HepG2 (cell line): ENCODE measurements around the gene OSER1. TPM values are rescaled to one million over a fixed set of nuclear protein-coding genes. Genes with fewer than 3 reads are reported as not detected.

Source experiments
- ATAC-seq: fragments of 200-7000 bp; cut with Tn5 transposase; 3 replicates; pipeline ENCODE4 v1.9.1; 2020; ENCODE audit warnings: mild to moderate bottlenecking, moderate library complexity
- BruUV-seq: library from RNA; stranded (reverse); fragments of 400-500 nt; replicated peaks from 2 replicates; lab custom pipeline; 2021; lab: Mats Ljungman, UMichigan
- CTCF ChIA-PET: fragments of 300-600 bp; formaldehyde crosslinking; extraction: SDS; loops from one replicate; lab custom pipeline; 2021; ENCODE audit warnings: low total read pairs, inconsistent platforms, low intra/inter-chr PET ratio; lab: Yijun Ruan, JAX
- POLR2A ChIA-PET: fragments of 350-600 bp; sonication (Branson Sonifier 250); formaldehyde crosslinking; loops from one replicate; lab custom pipeline; 2020; ENCODE audit warnings: antibody characterized with exemption, inconsistent platforms; lab: Yijun Ruan, JAX
- DNase-seq: peaks from one replicate; pipeline ENCODE4 v3.0.0-alpha.2; 2015; ENCODE audit warnings: low spot score
- FAIRE-seq: peaks from 3 replicates; lab custom pipeline; 2011; peaks lifted over from hg19 to GRCh38; lab: Jason Lieb, UNC
- H2AFZ ChIP-seq: one replicate; pipeline ENCODE4 v1.6.1; 2011; ENCODE audit warnings: low read length, inconsistent platforms
- H3K27ac ChIP-seq: fragments of 300-600 bp; 3 replicates; pipeline ENCODE4 v1.8.0; 2011; ENCODE audit warnings: mixed run types, mild to moderate bottlenecking, mixed read lengths, low read length, inconsistent platforms; ENCODE audit not compliant: insufficient read depth; ENCODE audit errors: extremely low read length
- H3K27me3 ChIP-seq, 2 experiments: fragments of 200-600 bp in 1 of 2; 2 replicates in 1 of 2; 3 replicates in 1 of 2; pipeline versions ENCODE4 v1.6.0 to v1.8.0; 2011; ENCODE audit warnings: low read length in 2 of 2, mild to moderate bottlenecking in 2 of 2, moderate library complexity in 2 of 2, inconsistent platforms in 1 of 2; ENCODE audit not compliant: insufficient read depth in 2 of 2, control insufficient read depth in 1 of 2
- H3K36me3 ChIP-seq, 2 experiments: fragments of 200-600 bp in 1 of 2; replicated peaks in 1 of 2; 2 replicates in 1 of 2; 3 replicates in 1 of 2; pipeline versions ENCODE4 v1.5.1 to v1.8.0; 2011; ENCODE audit warnings: low read length in 2 of 2, inconsistent platforms in 1 of 2; ENCODE audit not compliant: insufficient read depth in 2 of 2, control insufficient read depth in 1 of 2
- H3K4me1 ChIP-seq: 2 replicates; pipeline ENCODE4 v1.5.1; 2012; ENCODE audit warnings: low read length, inconsistent platforms; ENCODE audit not compliant: insufficient read depth
- H3K4me2 ChIP-seq: 2 replicates; pipeline ENCODE4 v1.6.0; 2011; ENCODE audit warnings: low read depth, low read length, inconsistent platforms
- H3K4me3 ChIP-seq, 3 experiments: fragments of 200-600 bp in 1 of 3; sonication (generic), shearing (Covaris generic) in 1 of 3; replicated peaks in 1 of 3; 2 replicates each; pipeline ENCODE4 v1.5.1; 2011 to 2016; ENCODE audit warnings: low read length in 3 of 3, inconsistent platforms in 2 of 3, low read depth in 2 of 3, mild to moderate bottlenecking in 2 of 3, control low read depth in 1 of 3, mixed read lengths in 1 of 3; ENCODE audit not compliant: insufficient read depth in 1 of 3
- H3K79me2 ChIP-seq: one replicate; pipeline ENCODE4 v1.6.1; 2011; ENCODE audit warnings: low read length, inconsistent platforms; ENCODE audit not compliant: insufficient read depth
- H3K9ac ChIP-seq: 2 replicates; pipeline ENCODE4 v1.6.0; 2011; ENCODE audit warnings: mild to moderate bottlenecking, low read depth, low read length, inconsistent platforms; ENCODE audit not compliant: insufficient read depth
- H3K9me3 ChIP-seq: 2 replicates; pipeline ENCODE4 v1.5.1; 2012; ENCODE audit warnings: mild to moderate bottlenecking, low read length
- H4K20me1 ChIP-seq: 2 replicates; pipeline ENCODE4 v1.6.0; 2011; ENCODE audit warnings: inconsistent platforms, mild to moderate bottlenecking, low read length, moderate library complexity; ENCODE audit not compliant: insufficient read depth
- ADNP ChIP-seq: sonication (generic); formaldehyde crosslinking; IDR thresholded peaks from 2 replicates; pipeline ENCODE4 v1.4.0; 2020; ENCODE audit warnings: missing genetic modification reagents
- CTCF ChIP-seq: sonication (generic); formaldehyde crosslinking; IDR thresholded peaks from 2 replicates; pipeline ENCODE4 v1.5.0; 2020; ENCODE audit warnings: mild to moderate bottlenecking, missing genetic modification reagents, moderate library complexity
- EHMT2 ChIP-seq: fragments of 200-600 bp; sonication (generic); IDR thresholded peaks from 2 replicates; pipeline ENCODE4 v1.7.0; 2017; ENCODE audit warnings: antibody characterized with exemption, low read depth, low read length, borderline replicate concordance
- EP300 ChIP-seq, 3 experiments: sonication (generic) in 1 of 3; formaldehyde crosslinking in 1 of 3; IDR thresholded peaks; 2 replicates each; pipeline versions ENCODE4 v1.5.1 to v1.6.1; 2011 to 2020; ENCODE audit warnings: low read depth in 2 of 3, low read length in 2 of 3, borderline replicate concordance in 1 of 3, improper control_type of control experiment in 1 of 3, mild to moderate bottlenecking in 1 of 3, missing genetic modification reagents in 1 of 3, moderate library complexity in 1 of 3
- FOSL1 ChIP-seq: sonication (generic); formaldehyde crosslinking; IDR thresholded peaks from 2 replicates; pipeline ENCODE4 v1.9.0; 2021; ENCODE audit warnings: missing genetic modification reagents, borderline replicate concordance
- FOXA3 ChIP-seq: IDR thresholded peaks from 2 replicates; pipeline ENCODE4 v1.6.1; 2016; ENCODE audit warnings: missing genetic modification reagents, missing compliant biosample characterization
- HNF4A ChIP-seq: sonication (generic); formaldehyde crosslinking; IDR thresholded peaks from 2 replicates; pipeline ENCODE4 v1.4.0; 2020; ENCODE audit warnings: missing genetic modification reagents
- NR2F6 ChIP-seq, 2 experiments: IDR thresholded peaks; 2 replicates each; pipeline ENCODE4 v1.6.1; 2016; ENCODE audit warnings: antibody characterized with exemption in 1 of 2, mild to moderate bottlenecking in 1 of 2
- PAWR ChIP-seq: sonication (generic); formaldehyde crosslinking; IDR thresholded peaks from 2 replicates; pipeline ENCODE4 v1.4.0; 2020; ENCODE audit warnings: missing genetic modification reagents, mild to moderate bottlenecking, borderline replicate concordance
- POLR2A ChIP-seq, 2 experiments: IDR thresholded peaks; 2 replicates each; pipeline ENCODE4 v1.6.1; 2011; ENCODE audit warnings: low read depth in 2 of 2, low read length in 2 of 2, mild to moderate bottlenecking in 1 of 2, moderate library complexity in 1 of 2; ENCODE audit not compliant: insufficient read depth in 1 of 2
- RAD21 ChIP-seq: fragments of 450-650 bp; formaldehyde crosslinking; IDR thresholded peaks from 2 replicates; pipeline ENCODE4 v1.5.0; 2020; ENCODE audit warnings: mild to moderate bottlenecking
- RXRA ChIP-seq: sonication (generic); formaldehyde crosslinking; IDR thresholded peaks from 2 replicates; pipeline ENCODE4 v1.5.1; 2020; ENCODE audit warnings: missing genetic modification reagents
- RXRB ChIP-seq: IDR thresholded peaks from 2 replicates; pipeline ENCODE4 v1.6.1; 2016; ENCODE audit warnings: borderline replicate concordance, missing genetic modification reagents, missing compliant biosample characterization
- SP1 ChIP-seq, 2 experiments: fragments of 450-650 bp in 1 of 2; sonication (generic) in 1 of 2; formaldehyde crosslinking in 1 of 2; IDR thresholded peaks; 2 replicates each; pipeline versions ENCODE4 v1.4.0 to v1.6.1; 2016 to 2020; ENCODE audit warnings: missing genetic modification reagents in 1 of 2
- STAG1 ChIP-seq: sonication (generic); formaldehyde crosslinking; IDR thresholded peaks from 2 replicates; pipeline ENCODE4 v1.4.0; 2020; ENCODE audit warnings: missing genetic modification reagents
- THRA ChIP-seq: sonication (generic); formaldehyde crosslinking; IDR thresholded peaks from 2 replicates; pipeline ENCODE4 v1.4.0; 2020; ENCODE audit warnings: missing genetic modification reagents, borderline replicate concordance
- ZFY ChIP-seq: sonication (generic); formaldehyde crosslinking; IDR thresholded peaks from 2 replicates; pipeline ENCODE4 v1.4.0; 2020; ENCODE audit warnings: missing genetic modification reagents
- ZNF124 ChIP-seq: sonication (generic); formaldehyde crosslinking; IDR thresholded peaks from 2 replicates; pipeline ENCODE4 v1.4.0; 2020; ENCODE audit warnings: missing genetic modification reagents
- ZNF263 ChIP-seq: sonication (generic); formaldehyde crosslinking; IDR thresholded peaks from 2 replicates; pipeline ENCODE4 v1.4.0; 2020; ENCODE audit warnings: missing genetic modification reagents
- WGBS: methylation state at CpG from one replicate; pipeline ENCODE4 v1.1.6; 2017; ENCODE audit warnings: low lambda C conversion rate; 5-methylcytosine and 5-hydroxymethylcytosine counted together
- in situ Hi-C: cut with HindIII; loops from 2 replicates; pipeline ENCODE4 v1.10.0; 2017; ENCODE audit warnings: low pct_unique_long_range_greater_than_20kb; ENCODE audit not compliant: extremely low pct_ligation_motif_present
- intact Hi-C: fragments of 100-400 bp; cut with micrococcal nuclease; formaldehyde crosslinking; loops from one replicate; pipeline ENCODE4 v1.10.0; 2022; ENCODE audit not compliant: unreplicated experiment
- polyA plus RNA-seq, 8 experiments: library from polyadenylated mRNA; depleted of rRNA in 3 of 8; stranded (reverse) in 7 of 8; unstranded in 1 of 8; fragments of >200 nt; fragmentation: Illumina TruSeq in 4 of 8; extraction: Trizol in 4 of 8; gene quantifications; 2 replicates each; pipeline versions ENCODE4 v1.2.1 to v1.2.3, GENCODE V29; 2011 to 2016; ENCODE audit warnings: low read depth in 4 of 8, missing spikeins in 1 of 8, mixed read lengths in 1 of 8; ENCODE audit not compliant: insufficient read depth in 1 of 8
- total RNA-seq, 5 experiments: library from RNA; depleted of rRNA; stranded (reverse); fragments of >200 nt; fragmentation: Illumina TruSeq; extraction: Trizol; gene quantifications; 2 replicates each; pipeline ENCODE4 v1.2.3, GENCODE V29; 2016; ENCODE audit warnings: low read depth in 1 of 5
- TF ChIP-seq, protein P1 (sequence below): sonication (generic); formaldehyde crosslinking; IDR thresholded peaks from 2 replicates; pipeline ENCODE4 v1.9.0; 2022; ENCODE audit warnings: missing genetic modification reagents, mild to moderate bottlenecking, borderline replicate concordance

Gene OSER1
- total and polyA plus RNA-seq, 2 of the 13 experiments (the other 11 are each of a cell fraction or from before 2014, with no cell fraction given): 71.2 to 71.5 TPM

GRCh38 chr20:44253528-44253927, 43.0 kb upstream of the OSER1 start:
- H3K9me3 ChIP-seq: no peaks in the 10 kb centered on the region
- no peak overlapping the region for H3K9ac ChIP-seq
- H3K27ac ChIP-seq: no peak overlapping the region
- ChIA-PET POLR2A (interaction anchor here (1.1 to 1.4 kb wide), 4 partner anchors 28 to 181 kb away, joined by 3 to 6 read pairs (median 5); partner anchors contain the start of gene FITM2), CTCF (interaction anchor here (0.8 to 2.1 kb wide), 5 partner anchors 36 to 218 kb away, joined by 3 to 20 read pairs (median 5); partner anchors contain the start of gene FITM2)
- H3K4me3 ChIP-seq: no peak overlapping the region
- no peaks in the 10 kb centered on the region for H4K20me1 ChIP-seq
- intact Hi-C loops (loop anchor here (1.0 kb wide), 2 partner anchors 58 to 133 kb away; partner anchors contain the start of gene FITM2), in situ Hi-C loops (loop anchor here (5.0 kb wide), 1 partner anchor 59 kb away; the partner anchor contains the start of gene FITM2)
- no peaks in the 10 kb centered on the region; a peak in 1 of 5 replicates for H3K27me3 ChIP-seq
- 13% methylated on average over 3 of the region's 3 CpGs for WGBS
- no peaks in the 10 kb centered on the region for H3K79me2 ChIP-seq
- H2AFZ ChIP-seq: no peak overlapping the region
- ATAC-seq (peak; percentile 83), FAIRE-seq (peak; percentile 80), DNase-seq (peak; percentile 69)
- peaks cover 15% of the 10 kb centered on the region for H3K4me1 ChIP-seq
- H3K36me3 ChIP-seq: no peaks in the 10 kb centered on the region
- BruUV-seq: no TSS peak
- 0 out of 2 replicates have a peak overlapping the region, but pooled peaks have one; percentile 1 for H3K4me2 ChIP-seq
- TF ChIP-seq EP300 (IDR thresholded peaks at IDR 0.05; ENCODE audit: low read depth in 2 of 2, low read length in 2 of 2) (peak in 1 of 2 experiments; percentile 15; a peak in 1 of 4 replicates), EP300 (CRISPR knock-in tag; IDR thresholded peaks at IDR 0.05; ENCODE audit: borderline replicate concordance) (no peak), EHMT2 (peak; percentile 55; the same call in 1 of the 2 replicates), SP1 (IDR thresholded peaks at IDR 0.05) (no peak), SP1 (CRISPR knock-in tag; IDR thresholded peaks at IDR 0.05) (0 out of 2 replicates have a peak, but pooled peaks have one; percentile 17), RXRA (CRISPR knock-in tag) (0 out of 2 replicates have a peak, but pooled peaks have one; percentile 28), ZNF263 (peak; percentile 30; the same call in 1 of the 2 replicates), THRA (CRISPR knock-in tag) (peak; percentile 34; the same call in 1 of the 2 replicates), POLR2A (IDR thresholded peaks at IDR 0.05; ENCODE audit: insufficient read depth in 1 of 2, low read depth in 2 of 2, low read length in 2 of 2) (no peak), PAWR (CRISPR knock-in tag) (no peak), ZFY (peak; percentile 30; the same call in 1 of the 2 replicates), CTCF (CRISPR knock-in tag) (peak; percentile 86), HNF4A (CRISPR knock-in tag) (peak; percentile 34), FOXA3 (CRISPR knock-in tag) (0 out of 2 replicates have a peak, but pooled peaks have one; percentile 14), RXRB (CRISPR knock-in tag) (0 out of 2 replicates have a peak, but pooled peaks have one; percentile 27), ADNP (CRISPR knock-in tag) (peak; percentile 62; the same call in 1 of the 2 replicates), STAG1 (peak; percentile 80), RAD21 (peak; percentile 47), NR2F6 (IDR thresholded peaks at IDR 0.05) (no peak), NR2F6 (CRISPR knock-in tag; IDR thresholded peaks at IDR 0.05) (0 out of 2 replicates have a peak, but pooled peaks have one; percentile 23), FOSL1 (no peak), ZNF124 (CRISPR knock-in tag) (no peak)
- TF ChIP-seq, protein P1, sequence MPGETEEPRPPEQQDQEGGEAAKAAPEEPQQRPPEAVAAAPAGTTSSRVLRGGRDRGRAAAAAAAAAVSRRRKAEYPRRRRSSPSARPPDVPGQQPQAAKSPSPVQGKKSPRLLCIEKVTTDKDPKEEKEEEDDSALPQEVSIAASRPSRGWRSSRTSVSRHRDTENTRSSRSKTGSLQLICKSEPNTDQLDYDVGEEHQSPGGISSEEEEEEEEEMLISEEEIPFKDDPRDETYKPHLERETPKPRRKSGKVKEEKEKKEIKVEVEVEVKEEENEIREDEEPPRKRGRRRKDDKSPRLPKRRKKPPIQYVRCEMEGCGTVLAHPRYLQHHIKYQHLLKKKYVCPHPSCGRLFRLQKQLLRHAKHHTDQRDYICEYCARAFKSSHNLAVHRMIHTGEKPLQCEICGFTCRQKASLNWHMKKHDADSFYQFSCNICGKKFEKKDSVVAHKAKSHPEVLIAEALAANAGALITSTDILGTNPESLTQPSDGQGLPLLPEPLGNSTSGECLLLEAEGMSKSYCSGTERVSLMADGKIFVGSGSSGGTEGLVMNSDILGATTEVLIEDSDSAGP: peak; percentile 23; the same call in 1 of the 2 replicates
